HS-27A (cell line): ENCODE results near the gene PLEKHB1.
"Not testable (repeated sequence)": the region's sequence is repeated elsewhere in the genome, so short reads cannot be mapped to it uniquely, and the experiment has no call there.

Experiments used
- DNase-seq: peaks from one replicate; pipeline ENCODE4 v3.0.0-alpha.2; 2012; ENCODE audit warnings: low read depth, missing footprints

PLEKHB1 gene

GRCh38 chr11:73676552-73676951 lies 30.2 kb downstream of the PLEKHB1 start:
- DNase-seq, result not testable (repeated sequence)

DNA sequence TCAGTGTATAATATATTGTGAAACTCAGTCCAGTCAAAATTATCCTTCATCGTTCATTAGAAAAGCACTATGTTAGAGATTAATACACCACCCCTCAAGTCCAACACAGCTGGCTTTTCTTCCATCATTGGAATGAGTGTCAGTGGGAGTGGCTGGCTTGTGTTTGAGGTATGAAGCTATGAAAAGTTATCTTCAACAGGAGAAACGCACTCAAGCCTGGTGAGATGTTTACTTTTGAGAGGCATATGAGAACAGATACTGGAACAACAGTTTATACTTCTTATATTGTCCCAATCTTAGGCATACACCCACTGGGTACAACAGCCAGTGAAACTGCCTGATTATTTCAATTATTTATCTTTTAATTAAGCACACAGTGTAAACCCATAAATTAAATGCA lies 34.3 kb downstream of the PLEKHB1 start:
- no peak for DNase-seq

DNA sequence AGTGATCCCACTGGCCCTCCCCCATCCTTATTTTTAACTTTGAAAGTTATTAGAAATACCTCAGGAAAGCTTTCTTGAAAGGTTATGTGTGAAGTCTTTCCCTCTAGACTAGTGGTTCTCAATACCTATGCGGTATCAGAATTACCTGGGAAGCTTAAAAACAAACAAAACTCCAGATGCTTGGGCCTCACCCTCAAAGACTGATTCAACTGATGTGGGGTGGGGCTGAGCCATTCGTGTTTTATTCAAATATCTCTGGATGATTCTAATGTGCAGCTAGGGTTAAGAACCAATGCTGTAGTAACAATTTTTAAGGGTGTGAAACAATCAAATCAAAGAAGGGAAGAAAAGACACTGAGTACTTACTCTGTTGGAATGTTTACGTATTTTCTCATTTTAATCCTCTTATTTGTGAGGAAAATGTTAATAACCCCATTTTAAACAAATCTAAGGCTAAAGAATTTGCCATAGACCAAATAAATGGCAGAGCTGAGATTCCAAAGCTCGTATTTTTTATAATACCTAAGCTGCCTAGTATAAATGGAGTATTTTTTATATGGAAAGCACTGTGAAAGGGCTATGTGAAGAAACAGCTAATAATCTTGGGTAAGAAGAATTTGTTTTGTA lies 47.6 kb downstream of the PLEKHB1 start:
- no peak for DNase-seq

GRCh38 chr11:73705053-73705452 lies 58.7 kb downstream of the PLEKHB1 start:
- no peak for DNase-seq

DNA sequence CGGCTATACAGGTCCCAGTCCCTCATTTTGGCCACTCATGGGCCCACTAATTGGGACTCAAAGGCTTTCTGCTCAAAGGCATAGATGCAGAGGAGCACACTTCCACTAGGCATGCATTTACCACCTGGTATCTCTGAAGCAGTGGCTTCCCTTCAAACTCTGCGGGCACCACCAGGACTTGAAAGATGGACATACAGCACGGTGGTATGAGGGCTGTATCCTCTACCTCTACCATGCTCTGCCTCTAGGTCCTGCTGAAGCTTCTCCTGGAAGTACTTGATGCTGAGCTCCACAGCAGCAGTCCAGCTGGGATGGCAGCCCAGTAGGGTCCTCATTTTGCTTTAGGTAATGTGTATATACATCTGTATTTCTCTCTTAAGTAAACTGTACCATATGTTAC lies 64.6 kb downstream of the PLEKHB1 start:
- DNase-seq, result no peak
